Raji (cell line): ENCODE data around the gene LRCOL1.

Experiments
- POLR2A ChIP-seq: IDR thresholded peaks from 2 replicates; pipeline ENCODE4 v1.6.1; 2011; ENCODE audit warnings: low read depth, low read length, control low read depth; ENCODE audit not compliant: insufficient read depth

The LRCOL1 gene

GRCh38 chr12:132577191-132577920 is 33.0 kb downstream of the LRCOL1 start:
- no peak for TF ChIP-seq POLR2A

- no peak for TF ChIP-seq POLR2A
Observed at GRCh38 chr12:132576701-132577100, 33.7 kb downstream of the LRCOL1 start.

- no peak for TF ChIP-seq POLR2A
Observed at GRCh38 chr12:132575661-132576060, 34.7 kb downstream of the LRCOL1 start.

- TF ChIP-seq POLR2A: no peak
Observed at GRCh38 chr12:132574271-132574996, 35.9 kb downstream of the LRCOL1 start.

GRCh38 chr12:132572801-132573760 is 37.3 kb downstream of the LRCOL1 start:
- TF ChIP-seq POLR2A: no peak

- TF ChIP-seq POLR2A: no peak
Observed at GRCh38 chr12:132572106-132572505, 38.3 kb downstream of the LRCOL1 start.

GRCh38 chr12:132571598-132571997 is 38.8 kb downstream of the LRCOL1 start:
- TF ChIP-seq POLR2A: no peak

GRCh38 chr12:132571051-132571450 is 39.3 kb downstream of the LRCOL1 start:
- no peak for TF ChIP-seq POLR2A

- no peak for TF ChIP-seq POLR2A
Observed at GRCh38 chr12:132570635-132571034, 39.7 kb downstream of the LRCOL1 start.

GRCh38 chr12:132569856-132570480 is 40.4 kb downstream of the LRCOL1 start:
- no peak for TF ChIP-seq POLR2A

- no peak for TF ChIP-seq POLR2A
Observed at GRCh38 chr12:132568826-132569480, 41.4 kb downstream of the LRCOL1 start.

GRCh38 chr12:132568301-132568700 is 42.1 kb downstream of the LRCOL1 start:
- TF ChIP-seq POLR2A: no peak

GRCh38 chr12:132566516-132567131 is 43.8 kb downstream of the LRCOL1 start:
- TF ChIP-seq POLR2A: no peak

- TF ChIP-seq POLR2A: no peak
Observed at GRCh38 chr12:132565365-132565764, 45.0 kb downstream of the LRCOL1 start.
